HL-60 (cell line): Measurements from ENCODE around the gene UBQLN4.

Experiments
- DNase-seq, 2 experiments: peaks; one replicate each; pipeline ENCODE4 v3.0.0-alpha.2; 2010 to 2020; ENCODE audit warnings: low read depth in 1 of 2, low spot score in 1 of 2
- H3K27ac ChIP-seq: fragments of 250-450 bp; sonication (Bioruptor Pico); replicated peaks from 2 replicates; pipeline ENCODE4 v1.5.1; 2020; ENCODE audit warnings: mild to moderate bottlenecking, moderate library complexity
- H3K27me3 ChIP-seq: fragments of 250-450 bp; sonication (Bioruptor Pico); 2 replicates; pipeline ENCODE4 v1.5.1; 2021; ENCODE audit warnings: mild to moderate bottlenecking, moderate library complexity; ENCODE audit not compliant: insufficient read depth, poor library complexity, severe bottlenecking
- H3K4me3 ChIP-seq: replicated peaks from 2 replicates; pipeline ENCODE4 v1.5.1; 2011; ENCODE audit warnings: mild to moderate bottlenecking, control low read depth, low read length; ENCODE audit not compliant: insufficient read depth
- GABPA ChIP-seq: IDR thresholded peaks from 2 replicates; pipeline ENCODE4 v1.6.1; 2012; ENCODE audit warnings: low read depth
- POLR2AphosphoS5 ChIP-seq: IDR thresholded peaks from 2 replicates; pipeline ENCODE4 v1.6.1; 2012; ENCODE audit warnings: low read depth
- SPI1 ChIP-seq: IDR thresholded peaks from 2 replicates; pipeline ENCODE4 v1.6.1; 2012; ENCODE audit warnings: low read depth, mild to moderate bottlenecking, borderline replicate concordance
- TF ChIP-seq, protein P1 (sequence below): IDR thresholded peaks from one replicate; pipeline ENCODE4 v1.5.1; 2011; ENCODE audit warnings: low read length, control low read depth, inconsistent platforms; ENCODE audit not compliant: insufficient read depth
- TF ChIP-seq, protein P2 (sequence below): IDR thresholded peaks from 2 replicates; pipeline ENCODE4 v1.6.1; 2012; ENCODE audit warnings: low read depth; ENCODE audit not compliant: insufficient replicate concordance

UBQLN4 gene

DNA sequence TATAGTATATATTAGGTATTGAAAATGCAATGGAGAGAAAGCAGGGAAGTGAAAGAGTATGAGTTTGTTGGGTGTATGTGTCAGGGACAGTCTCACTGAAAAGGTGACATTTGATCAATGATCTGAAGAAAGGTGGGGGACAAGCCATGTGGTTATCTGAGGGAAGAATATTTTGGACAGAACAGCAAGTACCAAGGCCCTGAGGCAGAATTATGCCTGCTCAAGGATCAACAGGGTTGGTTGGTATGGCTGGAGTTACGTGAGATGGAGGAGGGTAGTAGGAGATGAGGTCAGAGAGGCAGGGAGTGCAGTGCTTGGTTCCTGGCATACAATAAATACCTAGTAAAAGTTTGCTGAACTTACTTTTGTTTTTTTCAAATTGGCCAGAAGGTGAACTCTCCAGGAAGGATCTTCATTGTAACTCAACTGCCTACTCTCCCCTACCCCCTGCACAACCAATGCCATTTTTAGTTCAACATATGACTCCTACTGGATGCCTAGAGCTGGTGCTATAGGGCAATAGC is 2.8 kb upstream of the UBQLN4 start:
- no peak for DNase-seq
- Histone ChIP-seq H3K27me3 (no peaks in the 10 kb centered on the region), H3K27ac (peak overlapping the region; percentile 90), H3K4me3 (peak overlapping the region; percentile 95; the same call in 1 of the 2 replicates)
- TF ChIP-seq GABPA (no peak), POLR2AphosphoS5 (no peak), SPI1 (no peak)
- TF ChIP-seq, protein P1, sequence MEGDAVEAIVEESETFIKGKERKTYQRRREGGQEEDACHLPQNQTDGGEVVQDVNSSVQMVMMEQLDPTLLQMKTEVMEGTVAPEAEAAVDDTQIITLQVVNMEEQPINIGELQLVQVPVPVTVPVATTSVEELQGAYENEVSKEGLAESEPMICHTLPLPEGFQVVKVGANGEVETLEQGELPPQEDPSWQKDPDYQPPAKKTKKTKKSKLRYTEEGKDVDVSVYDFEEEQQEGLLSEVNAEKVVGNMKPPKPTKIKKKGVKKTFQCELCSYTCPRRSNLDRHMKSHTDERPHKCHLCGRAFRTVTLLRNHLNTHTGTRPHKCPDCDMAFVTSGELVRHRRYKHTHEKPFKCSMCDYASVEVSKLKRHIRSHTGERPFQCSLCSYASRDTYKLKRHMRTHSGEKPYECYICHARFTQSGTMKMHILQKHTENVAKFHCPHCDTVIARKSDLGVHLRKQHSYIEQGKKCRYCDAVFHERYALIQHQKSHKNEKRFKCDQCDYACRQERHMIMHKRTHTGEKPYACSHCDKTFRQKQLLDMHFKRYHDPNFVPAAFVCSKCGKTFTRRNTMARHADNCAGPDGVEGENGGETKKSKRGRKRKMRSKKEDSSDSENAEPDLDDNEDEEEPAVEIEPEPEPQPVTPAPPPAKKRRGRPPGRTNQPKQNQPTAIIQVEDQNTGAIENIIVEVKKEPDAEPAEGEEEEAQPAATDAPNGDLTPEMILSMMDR = no peak
- TF ChIP-seq, protein P2, sequence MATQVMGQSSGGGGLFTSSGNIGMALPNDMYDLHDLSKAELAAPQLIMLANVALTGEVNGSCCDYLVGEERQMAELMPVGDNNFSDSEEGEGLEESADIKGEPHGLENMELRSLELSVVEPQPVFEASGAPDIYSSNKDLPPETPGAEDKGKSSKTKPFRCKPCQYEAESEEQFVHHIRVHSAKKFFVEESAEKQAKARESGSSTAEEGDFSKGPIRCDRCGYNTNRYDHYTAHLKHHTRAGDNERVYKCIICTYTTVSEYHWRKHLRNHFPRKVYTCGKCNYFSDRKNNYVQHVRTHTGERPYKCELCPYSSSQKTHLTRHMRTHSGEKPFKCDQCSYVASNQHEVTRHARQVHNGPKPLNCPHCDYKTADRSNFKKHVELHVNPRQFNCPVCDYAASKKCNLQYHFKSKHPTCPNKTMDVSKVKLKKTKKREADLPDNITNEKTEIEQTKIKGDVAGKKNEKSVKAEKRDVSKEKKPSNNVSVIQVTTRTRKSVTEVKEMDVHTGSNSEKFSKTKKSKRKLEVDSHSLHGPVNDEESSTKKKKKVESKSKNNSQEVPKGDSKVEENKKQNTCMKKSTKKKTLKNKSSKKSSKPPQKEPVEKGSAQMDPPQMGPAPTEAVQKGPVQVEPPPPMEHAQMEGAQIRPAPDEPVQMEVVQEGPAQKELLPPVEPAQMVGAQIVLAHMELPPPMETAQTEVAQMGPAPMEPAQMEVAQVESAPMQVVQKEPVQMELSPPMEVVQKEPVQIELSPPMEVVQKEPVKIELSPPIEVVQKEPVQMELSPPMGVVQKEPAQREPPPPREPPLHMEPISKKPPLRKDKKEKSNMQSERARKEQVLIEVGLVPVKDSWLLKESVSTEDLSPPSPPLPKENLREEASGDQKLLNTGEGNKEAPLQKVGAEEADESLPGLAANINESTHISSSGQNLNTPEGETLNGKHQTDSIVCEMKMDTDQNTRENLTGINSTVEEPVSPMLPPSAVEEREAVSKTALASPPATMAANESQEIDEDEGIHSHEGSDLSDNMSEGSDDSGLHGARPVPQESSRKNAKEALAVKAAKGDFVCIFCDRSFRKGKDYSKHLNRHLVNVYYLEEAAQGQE = no peak

- Histone ChIP-seq H3K27ac (peak overlapping the region; percentile 90), H3K27me3 (no peaks in the 10 kb centered on the region), H3K4me3 (peak overlapping the region; percentile 95)
- DNase-seq = peak; percentile 49 to 59
- TF ChIP-seq SPI1 = peak; percentile 97
- TF ChIP-seq, protein P2 = no peak
Observed at GRCh38 chr1:156055281-156056048, 1.9 kb upstream of the UBQLN4 start.

DNA sequence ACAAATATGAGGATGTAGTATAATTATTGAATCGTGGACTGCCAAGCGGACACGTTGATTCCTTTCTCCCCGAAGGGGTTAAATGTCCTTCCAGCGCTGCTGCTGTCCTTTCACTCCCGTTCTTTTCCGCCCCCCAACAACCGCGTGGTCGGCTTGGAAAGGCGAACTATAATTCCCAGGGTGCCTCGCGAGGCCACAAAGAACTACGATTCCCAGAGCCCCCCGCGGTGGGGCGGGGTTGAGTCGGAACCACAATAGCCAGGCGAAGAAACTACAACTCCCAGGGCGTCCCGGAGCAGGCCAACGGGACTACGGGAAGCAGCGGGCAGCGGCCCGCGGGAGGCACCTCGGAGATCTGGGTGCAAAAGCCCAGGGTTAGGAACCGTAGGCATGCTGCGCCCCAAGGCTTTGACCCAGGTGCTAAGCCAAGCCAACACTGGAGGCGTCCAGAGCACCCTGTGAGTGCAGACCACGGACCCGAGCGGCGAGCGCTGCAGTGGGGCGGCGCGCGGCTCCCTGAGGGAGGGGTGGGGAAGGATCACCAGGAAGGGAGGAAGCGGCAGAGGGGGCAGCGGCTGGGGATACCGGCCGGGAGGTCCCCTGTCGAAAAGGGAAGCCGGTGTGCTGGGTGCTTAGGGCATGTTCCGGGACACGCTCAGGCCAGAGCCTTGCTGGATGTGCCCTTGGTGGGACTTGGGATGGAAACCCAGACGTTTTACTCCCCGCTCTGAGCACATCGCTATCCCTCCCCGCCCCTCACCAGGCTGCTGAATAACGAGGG is 1.1 kb upstream of the UBQLN4 start, which contains the start of gene LAMTOR2:
Gene LAMTOR2, plus strand, starts transcription at position 283 of the 781 bp plus-strand sequence. Its CDS starts 108 bp downstream, at position 391.
- TF ChIP-seq POLR2AphosphoS5 (peak; percentile 75), GABPA (peak; percentile 69; the same call in 1 of the 2 replicates), SPI1 (peak; percentile 60; the same call in 1 of the 2 replicates)
- TF ChIP-seq, protein P2 = no peak

More for the DNA sequence above, 1.1 kb upstream of the UBQLN4 start, which contains the start of gene LAMTOR2:
- peak within 1 kb of the TSS; percentile 90 for H3K27ac ChIP-seq
- H3K27me3 ChIP-seq = no peaks in the 10 kb centered on the region
- peak; percentile 95 to 99 for DNase-seq
- H3K4me3 ChIP-seq = peak within 1 kb of the TSS; percentile 95
